Suprapubic skin (tissue), 3 donors: Measurements from ENCODE around the gene TNK2.

Experiments used
- CTCF ChIP-seq, 2 donors: fragments of 200-600 bp in 1 of 2; fragments of 450-650 bp in 1 of 2; sonication (generic) in 1 of 2; IDR thresholded peaks; one replicate each; pipeline ENCODE4 v1.5.1; 2016 to 2019; ENCODE audit warnings: antibody characterized with exemption in 2 of 2, mild to moderate bottlenecking in 1 of 2, moderate library complexity in 1 of 2
- POLR2AphosphoS5 ChIP-seq, 3 donors: sonication (generic); formaldehyde crosslinking; IDR thresholded peaks; one replicate each; pipeline ENCODE4 v1.6.1; 2017; ENCODE audit warnings: antibody characterized with exemption in 3 of 3

- no peak for TF ChIP-seq CTCF (IDR thresholded peaks at IDR 0.05)
- no peak for TF ChIP-seq POLR2AphosphoS5 (IDR thresholded peaks at IDR 0.05)
Measured at GRCh38 chr3:195838714-195839113, 69.6 kb downstream of the TNK2 start.
